PFSK-1 (cell line): ENCODE data around the gene NDUFV1.

Source experiments
- FOXP2 ChIP-seq: optimal IDR thresholded peaks from 2 replicates; pipeline ENCODE3; 2011; ENCODE audit warnings: borderline replicate concordance, control low read depth, inconsistent platforms; ENCODE audit not compliant: insufficient read depth; ENCODE audit errors: extremely low read length, extremely low read depth
- POLR2AphosphoS5 ChIP-seq: IDR thresholded peaks from 2 replicates; pipeline ENCODE4 v1.6.1; 2012; ENCODE audit warnings: low read depth, mild to moderate bottlenecking, control low read depth, low read length, moderate library complexity
- SIN3A ChIP-seq: IDR thresholded peaks from 2 replicates; pipeline ENCODE4 v1.6.1; 2012; ENCODE audit warnings: mild to moderate bottlenecking, low read length, moderate library complexity, borderline replicate concordance; ENCODE audit not compliant: insufficient read depth
- TAF1 ChIP-seq: IDR thresholded peaks from 2 replicates; pipeline ENCODE4 v1.6.1; 2012; ENCODE audit warnings: low read length, control low read depth, borderline replicate concordance; ENCODE audit not compliant: insufficient read depth
- TF ChIP-seq, protein P1 (sequence below), 2 experiments: IDR thresholded peaks; 2 replicates each; pipeline versions ENCODE4 v1.6.1 to v1.8.0; 2011 to 2012; ENCODE audit warnings: low read depth in 2 of 2, low read length in 2 of 2, control low read depth in 1 of 2, inconsistent platforms in 1 of 2, mild to moderate bottlenecking in 1 of 2, moderate library complexity in 1 of 2; ENCODE audit not compliant: insufficient read depth in 1 of 2

The NDUFV1 gene

GRCh38 chr11:67638535-67639437 lies 32.0 kb downstream of the NDUFV1 start:
- no peak for TF ChIP-seq TAF1
- no peak for TF ChIP-seq POLR2AphosphoS5
- TF ChIP-seq, protein P1, sequence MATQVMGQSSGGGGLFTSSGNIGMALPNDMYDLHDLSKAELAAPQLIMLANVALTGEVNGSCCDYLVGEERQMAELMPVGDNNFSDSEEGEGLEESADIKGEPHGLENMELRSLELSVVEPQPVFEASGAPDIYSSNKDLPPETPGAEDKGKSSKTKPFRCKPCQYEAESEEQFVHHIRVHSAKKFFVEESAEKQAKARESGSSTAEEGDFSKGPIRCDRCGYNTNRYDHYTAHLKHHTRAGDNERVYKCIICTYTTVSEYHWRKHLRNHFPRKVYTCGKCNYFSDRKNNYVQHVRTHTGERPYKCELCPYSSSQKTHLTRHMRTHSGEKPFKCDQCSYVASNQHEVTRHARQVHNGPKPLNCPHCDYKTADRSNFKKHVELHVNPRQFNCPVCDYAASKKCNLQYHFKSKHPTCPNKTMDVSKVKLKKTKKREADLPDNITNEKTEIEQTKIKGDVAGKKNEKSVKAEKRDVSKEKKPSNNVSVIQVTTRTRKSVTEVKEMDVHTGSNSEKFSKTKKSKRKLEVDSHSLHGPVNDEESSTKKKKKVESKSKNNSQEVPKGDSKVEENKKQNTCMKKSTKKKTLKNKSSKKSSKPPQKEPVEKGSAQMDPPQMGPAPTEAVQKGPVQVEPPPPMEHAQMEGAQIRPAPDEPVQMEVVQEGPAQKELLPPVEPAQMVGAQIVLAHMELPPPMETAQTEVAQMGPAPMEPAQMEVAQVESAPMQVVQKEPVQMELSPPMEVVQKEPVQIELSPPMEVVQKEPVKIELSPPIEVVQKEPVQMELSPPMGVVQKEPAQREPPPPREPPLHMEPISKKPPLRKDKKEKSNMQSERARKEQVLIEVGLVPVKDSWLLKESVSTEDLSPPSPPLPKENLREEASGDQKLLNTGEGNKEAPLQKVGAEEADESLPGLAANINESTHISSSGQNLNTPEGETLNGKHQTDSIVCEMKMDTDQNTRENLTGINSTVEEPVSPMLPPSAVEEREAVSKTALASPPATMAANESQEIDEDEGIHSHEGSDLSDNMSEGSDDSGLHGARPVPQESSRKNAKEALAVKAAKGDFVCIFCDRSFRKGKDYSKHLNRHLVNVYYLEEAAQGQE (IDR thresholded peaks at IDR 0.05; ENCODE audit: insufficient read depth in 1 of 2, low read depth in 2 of 2, low read length in 2 of 2), result no peak
- TF ChIP-seq SIN3A, result no peak
- no peak for TF ChIP-seq FOXP2

- TF ChIP-seq SIN3A, result no peak
- TF ChIP-seq FOXP2, result no peak
- TF ChIP-seq POLR2AphosphoS5, result no peak
- no peak for TF ChIP-seq TAF1
- TF ChIP-seq, protein P1 (IDR thresholded peaks at IDR 0.05; ENCODE audit: insufficient read depth in 1 of 2, low read depth in 2 of 2, low read length in 2 of 2), result no peak
Observed at GRCh38 chr11:67639438-67639859, 32.7 kb downstream of the NDUFV1 start, which contains the start of gene TBX10. Gene TBX10 (minus strand): TSS chr11:67639763. CDS start chr11:67639472, 291 bp downstream.

DNA sequence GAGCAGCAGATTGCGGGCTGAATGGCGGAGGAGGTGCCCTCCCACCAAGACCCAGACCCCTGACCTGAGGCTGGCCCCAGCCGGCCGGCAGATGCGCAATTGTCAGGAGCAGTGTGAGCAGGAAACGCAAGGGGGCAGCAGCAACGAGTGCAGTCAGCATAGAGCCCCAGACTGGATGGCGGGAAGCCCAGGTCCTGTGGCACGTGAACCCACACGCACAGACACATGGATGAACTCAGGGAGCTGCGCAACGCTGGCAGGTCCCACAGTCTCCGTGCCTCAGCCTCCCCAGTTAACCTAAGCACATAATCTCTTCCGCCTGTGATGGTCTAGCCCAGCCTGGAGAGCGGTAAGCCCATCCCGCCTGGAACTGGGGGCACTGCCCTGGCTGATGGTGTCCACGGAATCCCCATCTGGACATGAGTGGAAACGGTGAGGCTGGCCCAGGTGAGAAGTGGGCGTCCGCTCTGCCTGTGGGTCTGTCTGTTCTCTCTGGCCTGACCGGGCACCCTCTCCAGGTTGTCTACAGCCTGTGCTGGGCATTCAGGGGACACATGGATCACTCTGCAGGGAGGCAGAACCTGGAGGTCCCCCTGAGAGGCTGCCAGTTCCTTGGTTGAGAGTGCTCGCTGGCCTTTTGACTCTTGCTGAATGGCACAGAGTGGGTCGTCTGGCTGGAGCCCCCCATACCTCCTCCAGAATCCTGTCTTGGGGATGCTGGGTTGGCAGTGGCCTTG lies 33.5 kb downstream of the NDUFV1 start:
- no peak for TF ChIP-seq FOXP2
- TF ChIP-seq SIN3A, result no peak
- TF ChIP-seq TAF1, result no peak
- TF ChIP-seq, protein P1 (IDR thresholded peaks at IDR 0.05; ENCODE audit: insufficient read depth in 1 of 2, low read depth in 2 of 2, low read length in 2 of 2), result no peak
- TF ChIP-seq POLR2AphosphoS5, result no peak

GRCh38 chr11:67640758-67641337 lies 34.1 kb downstream of the NDUFV1 start:
- TF ChIP-seq SIN3A (no peak), POLR2AphosphoS5 (no peak), TAF1 (no peak), FOXP2 (no peak)
- TF ChIP-seq, protein P1 (IDR thresholded peaks at IDR 0.05; ENCODE audit: insufficient read depth in 1 of 2, low read depth in 2 of 2, low read length in 2 of 2), result no peak
